GM19023 (cell line): ENCODE data around the gene SLITRK4.

ENCODE experiments used
- ATAC-seq: cut with Tn5 transposase; IDR thresholded peaks from one replicate; pipeline ENCODE4 v1.9.1; 2021; ENCODE audit warnings: mild to moderate bottlenecking, moderate library complexity; ENCODE audit not compliant: unreplicated experiment

The SLITRK4 gene, protein sequence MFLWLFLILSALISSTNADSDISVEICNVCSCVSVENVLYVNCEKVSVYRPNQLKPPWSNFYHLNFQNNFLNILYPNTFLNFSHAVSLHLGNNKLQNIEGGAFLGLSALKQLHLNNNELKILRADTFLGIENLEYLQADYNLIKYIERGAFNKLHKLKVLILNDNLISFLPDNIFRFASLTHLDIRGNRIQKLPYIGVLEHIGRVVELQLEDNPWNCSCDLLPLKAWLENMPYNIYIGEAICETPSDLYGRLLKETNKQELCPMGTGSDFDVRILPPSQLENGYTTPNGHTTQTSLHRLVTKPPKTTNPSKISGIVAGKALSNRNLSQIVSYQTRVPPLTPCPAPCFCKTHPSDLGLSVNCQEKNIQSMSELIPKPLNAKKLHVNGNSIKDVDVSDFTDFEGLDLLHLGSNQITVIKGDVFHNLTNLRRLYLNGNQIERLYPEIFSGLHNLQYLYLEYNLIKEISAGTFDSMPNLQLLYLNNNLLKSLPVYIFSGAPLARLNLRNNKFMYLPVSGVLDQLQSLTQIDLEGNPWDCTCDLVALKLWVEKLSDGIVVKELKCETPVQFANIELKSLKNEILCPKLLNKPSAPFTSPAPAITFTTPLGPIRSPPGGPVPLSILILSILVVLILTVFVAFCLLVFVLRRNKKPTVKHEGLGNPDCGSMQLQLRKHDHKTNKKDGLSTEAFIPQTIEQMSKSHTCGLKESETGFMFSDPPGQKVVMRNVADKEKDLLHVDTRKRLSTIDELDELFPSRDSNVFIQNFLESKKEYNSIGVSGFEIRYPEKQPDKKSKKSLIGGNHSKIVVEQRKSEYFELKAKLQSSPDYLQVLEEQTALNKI

DNA sequence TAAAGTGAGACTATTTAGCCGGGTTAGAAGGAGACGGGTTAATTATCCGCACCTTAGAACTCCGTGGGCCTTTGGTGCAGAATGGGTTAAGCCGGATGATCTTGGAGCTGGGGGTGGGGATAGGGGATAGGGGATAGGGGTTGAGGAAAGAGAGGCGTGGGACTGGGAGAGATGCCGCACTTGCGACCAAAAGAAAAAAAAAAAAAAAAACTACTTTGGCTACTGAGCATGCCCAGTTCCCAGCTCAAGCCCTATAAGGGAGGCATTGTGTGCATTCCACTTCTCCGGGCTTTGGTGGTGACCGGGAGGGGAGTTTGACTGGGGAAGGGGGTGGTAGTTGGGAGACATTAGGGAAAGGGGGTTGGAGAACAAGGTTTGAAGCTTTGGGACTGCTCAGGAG, at the start of gene SLITRK4:
Gene SLITRK4 (minus strand): TSS at position 187 of the 400 bp plus-strand sequence. CDS start 4,993 bp downstream, outside the sequence.
- ATAC-seq, result no peak

GRCh38 chrX:143683486-143683885, 47.6 kb upstream of the SLITRK4 start:
- no peak for ATAC-seq

- no peak for ATAC-seq
Observed at GRCh38 chrX:143674926-143675325, 39.0 kb upstream of the SLITRK4 start.

DNA sequence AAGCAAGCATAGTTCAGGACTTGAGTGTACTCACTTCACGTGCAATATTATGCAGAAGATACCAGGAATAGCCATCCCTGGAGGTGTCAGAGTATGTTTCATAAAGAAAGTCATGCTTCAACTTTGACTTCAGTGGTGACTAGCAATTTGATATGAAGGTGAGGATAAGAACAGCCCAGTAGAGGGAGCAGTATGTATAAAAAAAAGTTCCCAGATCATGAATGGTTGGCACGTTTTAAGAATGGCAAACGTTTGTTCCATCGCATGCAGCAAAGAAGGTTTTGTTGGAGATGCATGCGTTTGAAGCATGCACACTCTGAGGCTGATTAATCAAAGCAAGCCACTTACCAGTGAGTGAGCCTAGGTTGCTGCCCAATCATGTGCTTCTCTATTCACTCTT, 33.5 kb upstream of the SLITRK4 start:
- ATAC-seq, result no peak

DNA sequence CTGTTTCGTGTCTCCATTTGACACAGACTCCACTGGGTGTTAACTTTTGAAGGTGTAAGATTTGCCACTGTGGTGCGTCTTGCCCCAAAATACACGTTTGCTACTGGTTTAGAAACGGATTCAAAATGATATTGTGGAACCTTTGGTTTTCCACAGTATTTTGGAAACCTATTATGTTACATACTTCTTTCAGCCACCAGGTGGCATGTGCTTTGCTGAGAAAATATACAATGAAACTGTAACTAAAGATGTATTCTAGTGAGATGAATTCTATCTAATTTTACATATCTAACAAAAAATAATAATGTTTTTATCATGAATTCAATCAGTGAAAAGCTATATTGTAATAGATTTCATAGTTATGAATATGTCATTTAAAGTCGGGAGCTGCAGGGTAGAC, 28.4 kb upstream of the SLITRK4 start:
- ATAC-seq, result no peak

- no peak for ATAC-seq
Observed at GRCh38 chrX:143663755-143664154, 27.9 kb upstream of the SLITRK4 start.

- no peak for ATAC-seq
Observed at GRCh38 chrX:143661286-143661685, 25.4 kb upstream of the SLITRK4 start.

DNA sequence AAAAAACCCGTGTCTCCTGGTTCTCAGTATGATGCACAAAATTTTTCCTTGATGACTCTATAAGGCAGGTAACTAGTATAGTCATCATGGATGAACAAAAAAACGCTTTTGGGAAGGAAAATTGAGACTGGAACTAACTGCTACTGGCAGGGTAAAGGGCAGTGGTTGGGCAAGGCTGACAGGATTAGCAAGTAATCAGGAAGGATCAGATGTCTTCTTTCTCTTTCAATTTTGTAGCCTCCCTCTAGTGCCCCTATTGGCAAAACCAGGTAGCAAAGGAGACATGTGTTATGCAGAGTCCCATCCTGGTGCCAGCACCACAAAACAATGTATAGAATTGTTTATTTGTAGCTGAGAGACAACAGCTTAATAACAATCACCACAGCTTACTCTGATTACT, 12.8 kb upstream of the SLITRK4 start:
- ATAC-seq, result peak; percentile 60

DNA sequence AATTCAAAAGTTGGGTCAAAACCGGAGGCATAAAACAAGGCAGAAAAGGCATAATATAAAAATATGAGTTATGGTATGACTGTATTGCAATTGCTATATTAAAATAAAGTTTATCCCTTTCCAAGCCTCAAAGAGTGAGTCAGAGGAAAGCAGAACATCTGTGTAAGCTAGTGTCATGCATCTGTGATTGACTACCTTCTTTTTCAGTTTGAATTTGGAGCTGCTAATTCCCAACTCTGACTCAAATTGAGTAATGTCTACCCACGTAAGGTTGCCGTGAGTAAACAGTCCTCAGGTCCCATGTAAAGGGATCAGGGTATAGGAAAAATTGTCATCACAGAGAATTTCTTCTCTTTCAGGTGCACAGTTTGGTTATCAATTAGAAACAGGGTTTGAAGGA, 6.5 kb upstream of the SLITRK4 start:
- no peak for ATAC-seq

GRCh38 chrX:143636831-143637230, 930 bp upstream of the SLITRK4 start:
- ATAC-seq, result no peak

DNA sequence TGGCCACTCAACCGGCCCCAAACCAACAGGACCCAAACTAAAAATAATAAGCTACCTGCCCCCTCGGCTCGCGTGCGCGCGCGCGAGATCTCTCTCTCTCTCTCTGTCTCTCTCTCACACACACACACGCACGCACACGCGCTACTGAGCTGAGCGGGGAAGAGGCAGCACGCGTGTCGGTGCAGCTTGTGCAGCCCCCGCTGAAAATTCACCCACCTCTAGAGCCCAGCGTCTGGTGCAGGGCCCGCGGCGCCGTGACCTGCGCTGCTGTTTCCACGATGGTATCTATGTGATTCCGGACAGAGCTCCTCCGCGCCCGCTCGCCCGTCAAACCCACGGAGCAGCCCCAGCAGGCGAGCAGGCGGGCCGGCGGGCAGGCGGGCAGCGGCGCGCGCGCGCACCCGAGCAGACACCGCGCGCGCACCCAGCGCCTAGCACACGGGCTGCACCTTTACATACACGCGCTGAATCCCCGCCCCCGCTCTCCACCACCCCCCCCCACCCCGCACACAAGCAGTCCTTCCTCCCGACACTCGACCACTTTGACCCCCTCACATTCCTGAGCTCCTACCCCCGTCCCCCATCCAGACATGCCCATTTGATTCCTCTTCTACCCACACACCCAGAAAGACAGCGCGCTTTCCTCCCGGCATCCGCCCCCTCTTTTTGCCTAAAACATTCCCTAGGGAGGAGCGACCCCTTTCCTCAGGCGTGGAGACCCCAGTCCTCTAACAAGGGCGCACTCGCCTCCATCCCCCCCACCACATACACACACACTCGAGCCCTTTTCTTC, 1.0 kb downstream of the SLITRK4 start:
- ATAC-seq, result no peak

- ATAC-seq, result no peak
Observed at GRCh38 chrX:143634309-143634662, 1.6 kb downstream of the SLITRK4 start.

- no peak for ATAC-seq
Observed at GRCh38 chrX:143633461-143634308, 2.2 kb downstream of the SLITRK4 start.

DNA sequence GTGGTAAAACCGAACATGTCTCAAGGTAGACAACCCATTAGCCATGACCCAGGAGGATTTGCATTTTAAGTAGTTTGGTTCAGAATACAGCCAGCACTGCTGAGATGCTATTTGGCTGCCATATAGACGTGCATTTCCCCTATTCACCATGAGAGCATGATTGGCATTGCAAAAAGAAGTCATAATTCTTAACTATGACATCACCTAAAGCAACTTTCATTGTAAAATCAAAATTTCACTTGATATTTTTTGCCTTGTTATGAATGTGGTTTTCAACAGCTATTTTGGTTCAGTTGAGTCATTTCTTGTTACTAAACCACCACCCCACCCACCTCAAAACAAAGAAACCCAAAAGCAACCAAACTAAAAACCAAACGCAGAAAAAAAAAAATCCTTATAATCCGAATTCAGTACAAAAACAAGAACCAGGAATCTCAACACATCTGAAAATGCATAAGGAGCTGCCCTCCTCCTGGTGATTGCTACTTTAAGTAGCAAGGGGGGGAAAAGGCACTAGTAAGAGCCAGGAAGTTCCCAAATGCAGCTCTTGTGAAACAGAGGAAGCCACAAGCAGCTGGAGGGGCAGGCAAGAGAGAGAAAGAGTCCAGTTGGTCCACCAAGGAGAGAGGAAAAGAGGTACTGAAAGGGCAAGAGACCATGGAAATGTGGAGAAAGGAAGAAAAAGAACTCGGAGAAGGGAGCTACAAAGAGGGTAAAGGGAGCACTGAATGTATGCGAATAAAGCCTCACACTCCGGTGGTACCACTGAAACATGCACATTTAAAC, 3.1 kb downstream of the SLITRK4 start:
- no peak for ATAC-seq

GRCh38 chrX:143623657-143624056, 12.2 kb downstream of the SLITRK4 start:
- ATAC-seq, result no peak

DNA sequence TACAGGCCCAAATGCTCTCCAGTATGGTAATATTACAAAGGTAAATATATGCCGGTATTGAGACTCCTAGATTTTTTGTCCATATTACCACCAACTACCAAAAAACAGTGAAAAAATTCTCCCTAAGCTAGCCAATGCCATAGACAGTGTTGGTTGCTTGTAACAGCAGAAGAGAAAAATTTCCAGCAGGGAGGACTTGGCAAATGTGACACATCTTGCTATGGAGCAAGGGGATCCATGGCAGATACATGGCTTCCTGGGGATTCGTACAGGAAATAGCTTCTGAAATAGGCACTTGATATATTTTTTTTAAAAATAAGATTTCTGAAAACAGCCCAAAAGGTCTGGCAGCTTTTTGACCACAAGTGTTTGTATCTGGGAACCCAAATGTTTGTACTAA, 14.6 kb downstream of the SLITRK4 start:
- no peak for ATAC-seq

DNA sequence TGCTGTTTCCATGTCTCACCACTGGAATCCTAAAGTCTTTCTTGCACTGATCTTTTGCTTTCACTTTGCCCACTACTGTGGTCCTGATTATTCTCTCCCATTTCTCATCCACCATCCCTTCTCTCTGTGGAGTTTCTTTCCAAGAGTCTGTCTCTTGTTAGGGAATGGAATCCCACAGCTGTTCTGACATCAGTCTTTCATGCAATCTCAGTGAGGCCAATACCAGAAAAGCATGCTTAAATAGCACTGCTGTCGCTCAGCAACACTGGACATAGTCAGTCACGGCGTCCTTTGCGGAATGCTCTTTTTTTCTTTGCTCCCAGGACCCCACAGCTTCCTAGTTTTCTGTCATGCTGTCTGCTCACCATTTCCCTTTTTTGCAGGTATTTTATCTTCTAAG, 20.1 kb downstream of the SLITRK4 start:
- no peak for ATAC-seq

GRCh38 chrX:143601809-143602208, 34.1 kb downstream of the SLITRK4 start:
- no peak for ATAC-seq

DNA sequence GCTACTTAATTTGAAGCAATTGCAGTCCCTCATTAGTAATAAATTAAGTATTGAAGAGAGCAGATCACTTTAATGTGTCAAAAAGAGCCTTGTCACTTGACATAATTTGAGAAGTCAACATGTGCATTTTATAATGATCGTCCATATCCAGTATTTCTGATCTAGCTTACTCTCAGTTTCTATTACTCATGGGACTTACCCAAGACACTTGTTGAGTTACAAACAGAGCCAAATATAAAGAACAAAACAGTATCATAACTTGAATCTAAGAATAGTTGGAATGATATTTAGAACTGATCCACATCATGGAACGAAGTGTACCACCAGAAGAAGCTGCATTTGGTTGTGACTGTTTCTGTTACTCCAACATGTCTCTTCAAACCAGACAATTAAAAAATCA, 54.7 kb downstream of the SLITRK4 start:
- no peak for ATAC-seq

- ATAC-seq, result no peak
Observed at GRCh38 chrX:143580266-143580665, 55.6 kb downstream of the SLITRK4 start.
